HG03469 (cell line): ENCODE results near the gene OSR1.
"Not testable (repeated sequence)": the region's sequence is repeated elsewhere in the genome, so short reads cannot be mapped to it uniquely, and the experiment has no call there.

Experiments used
- ATAC-seq: cut with Tn5 transposase; IDR thresholded peaks from one replicate; pipeline ENCODE4 v1.9.1; 2021; ENCODE audit warnings: mild to moderate bottlenecking, moderate library complexity, moderate number of reproducible peaks; ENCODE audit not compliant: unreplicated experiment

The OSR1 gene

GRCh38 chr2:19358242-19359020, at the start of gene OSR1:
TSS of gene OSR1 (minus strand) at chr2:19358623. CDS start at chr2:19353805, 4,818 bp downstream.
- no peak for ATAC-seq

GRCh38 chr2:19403785-19404184, 45.4 kb upstream of the OSR1 start:
- ATAC-seq = no peak

- ATAC-seq = no peak
Measured at GRCh38 chr2:19392191-19392590, 33.8 kb upstream of the OSR1 start.

GRCh38 chr2:19389469-19389868, 31.0 kb upstream of the OSR1 start:
- not testable (repeated sequence) for ATAC-seq

- no peak for ATAC-seq
Measured at GRCh38 chr2:19380532-19380931, 22.1 kb upstream of the OSR1 start.

- ATAC-seq = no peak
Measured at GRCh38 chr2:19378939-19379338, 20.5 kb upstream of the OSR1 start.

GRCh38 chr2:19377717-19378116, 19.3 kb upstream of the OSR1 start:
- ATAC-seq = no peak

- no peak for ATAC-seq
Measured at GRCh38 chr2:19373352-19373751, 14.9 kb upstream of the OSR1 start.

- no peak for ATAC-seq
Measured at GRCh38 chr2:19371996-19372582, 13.7 kb upstream of the OSR1 start.

GRCh38 chr2:19369341-19369955, 11.0 kb upstream of the OSR1 start:
- ATAC-seq = no peak

- ATAC-seq = no peak
Measured at GRCh38 chr2:19368760-19369159, 10.3 kb upstream of the OSR1 start.

- no peak for ATAC-seq
Measured at GRCh38 chr2:19367326-19367725, 8.9 kb upstream of the OSR1 start.

- no peak for ATAC-seq
Measured at GRCh38 chr2:19365126-19365525, 6.7 kb upstream of the OSR1 start.

GRCh38 chr2:19364014-19364413, 5.6 kb upstream of the OSR1 start:
- ATAC-seq = no peak

- no peak for ATAC-seq
Measured at GRCh38 chr2:19363474-19363778, 5.0 kb upstream of the OSR1 start.

- ATAC-seq = no peak
Measured at GRCh38 chr2:19362755-19363473, 4.5 kb upstream of the OSR1 start.

- no peak for ATAC-seq
Measured at GRCh38 chr2:19362094-19362754, 3.8 kb upstream of the OSR1 start.

GRCh38 chr2:19361325-19361990, 3.0 kb upstream of the OSR1 start:
- no peak for ATAC-seq

GRCh38 chr2:19360966-19361321, 2.5 kb upstream of the OSR1 start:
- no peak for ATAC-seq

- ATAC-seq = no peak
Measured at GRCh38 chr2:19360266-19360965, 2.0 kb upstream of the OSR1 start.
